H9 (cell line): ENCODE measurements around the gene LAMC1. TPM values are rescaled to one million over a fixed set of nuclear protein-coding genes. Genes with fewer than 3 reads are reported as not detected.

Experiments used
- DNase-seq: peaks from one replicate; pipeline ENCODE4 v3.0.0-alpha.2; 2017
- H2AFZ ChIP-seq: one replicate; pipeline ENCODE4 v1.6.1; 2013; ENCODE audit warnings: mild to moderate bottlenecking, low read length, control low read depth, moderate library complexity
- H2AK5ac ChIP-seq: 2 replicates; pipeline ENCODE4 v1.6.1; 2013; ENCODE audit warnings: low read length, control low read depth, mixed read lengths; ENCODE audit not compliant: insufficient read length
- H2BK120ac ChIP-seq: one replicate; pipeline ENCODE4 v1.6.1; 2013; ENCODE audit warnings: low read depth, mild to moderate bottlenecking, low read length, control low read depth, inconsistent platforms; ENCODE audit not compliant: poor library complexity, severe bottlenecking
- H2BK12ac ChIP-seq: 2 replicates; pipeline ENCODE4 v1.6.1; 2013; ENCODE audit warnings: low read length, control low read depth, mixed read lengths, low read depth; ENCODE audit not compliant: insufficient read length
- H2BK15ac ChIP-seq: 2 replicates; pipeline ENCODE4 v1.6.1; 2013; ENCODE audit warnings: low read depth, low read length, control low read depth
- H2BK20ac ChIP-seq: one replicate; pipeline ENCODE4 v1.6.1; 2013; ENCODE audit warnings: low read depth, mild to moderate bottlenecking, low read length, control low read depth, inconsistent platforms; ENCODE audit not compliant: poor library complexity, severe bottlenecking
- H2BK5ac ChIP-seq: 2 replicates; pipeline ENCODE4 v1.6.1; 2013; ENCODE audit warnings: low read length, control low read depth, mixed read lengths; ENCODE audit not compliant: insufficient read length
- H3K14ac ChIP-seq: 2 replicates; pipeline ENCODE4 v1.6.1; 2013; ENCODE audit warnings: low read length, control low read depth; ENCODE audit not compliant: insufficient read depth
- H3K18ac ChIP-seq: 2 replicates; pipeline ENCODE4 v1.6.1; 2013; ENCODE audit warnings: low read depth, mild to moderate bottlenecking, mixed read lengths, low read length, control low read depth; ENCODE audit not compliant: insufficient read length
- H3K23ac ChIP-seq: 2 replicates; pipeline ENCODE4 v1.6.1; 2013; ENCODE audit warnings: low read length, control low read depth, mixed read lengths, low read depth; ENCODE audit not compliant: insufficient read length
- H3K23me2 ChIP-seq: 2 replicates; pipeline ENCODE4 v1.6.1; 2013; ENCODE audit warnings: low read depth, mild to moderate bottlenecking, mixed read lengths, low read length, control low read depth; ENCODE audit not compliant: insufficient read length, poor library complexity, severe bottlenecking
- H3K27ac ChIP-seq: 2 replicates; pipeline ENCODE4 v1.5.1; 2013; ENCODE audit warnings: low read length, control low read depth, mixed read lengths, low read depth; ENCODE audit not compliant: insufficient read length
- H3K27me3 ChIP-seq: 2 replicates; pipeline ENCODE4 v1.6.1; 2013; ENCODE audit warnings: low read length, control low read depth, inconsistent platforms; ENCODE audit not compliant: insufficient read depth
- H3K4ac ChIP-seq: 2 replicates; pipeline ENCODE4 v1.6.1; 2013; ENCODE audit warnings: low read depth, mild to moderate bottlenecking, control low read depth, inconsistent platforms, low read length, moderate library complexity
- H3K4me1 ChIP-seq: 2 replicates; pipeline ENCODE4 v1.6.1; 2013; ENCODE audit warnings: low read length, control low read depth, inconsistent platforms; ENCODE audit not compliant: insufficient read depth
- H3K4me2 ChIP-seq: 2 replicates; pipeline ENCODE4 v1.6.1; 2013; ENCODE audit warnings: low read length, control low read depth, mixed read lengths; ENCODE audit not compliant: insufficient read length, insufficient read depth
- H3K56ac ChIP-seq: 2 replicates; pipeline ENCODE4 v1.6.1; 2013; ENCODE audit warnings: low read depth, mild to moderate bottlenecking, mixed read lengths, low read length, control low read depth; ENCODE audit not compliant: insufficient read length
- H3K79me1 ChIP-seq: 2 replicates; pipeline ENCODE4 v1.6.1; 2013; ENCODE audit warnings: low read depth, mild to moderate bottlenecking, moderate library complexity, low read length, control low read depth, inconsistent platforms; ENCODE audit not compliant: insufficient read depth, poor library complexity, severe bottlenecking
- H3K79me2 ChIP-seq: 2 replicates; pipeline ENCODE4 v1.6.1; 2013; ENCODE audit warnings: low read length, control low read depth, inconsistent platforms; ENCODE audit not compliant: insufficient read depth
- H3K9ac ChIP-seq: 2 replicates; pipeline ENCODE4 v1.6.1; 2013; ENCODE audit warnings: low read length, control low read depth, mixed read lengths; ENCODE audit not compliant: insufficient read length; ENCODE audit errors: extremely low read depth
- H3K9me3 ChIP-seq: one replicate; pipeline ENCODE4 v1.6.1; 2013; ENCODE audit warnings: low read depth, low read length, inconsistent platforms; ENCODE audit not compliant: control insufficient read depth
- H3T11ph ChIP-seq: one replicate; pipeline ENCODE4 v1.6.1; 2013; ENCODE audit warnings: mild to moderate bottlenecking, low read length, control low read depth, inconsistent platforms
- H4K20me1 ChIP-seq: one replicate; pipeline ENCODE4 v1.6.1; 2013; ENCODE audit not compliant: control insufficient read depth, insufficient read length, insufficient read depth
- H4K5ac ChIP-seq: 2 replicates; pipeline ENCODE4 v1.6.1; 2013; ENCODE audit warnings: low read depth, mild to moderate bottlenecking, mixed read lengths, low read length, control low read depth; ENCODE audit not compliant: insufficient read length
- H4K8ac ChIP-seq: replicated peaks from 2 replicates; pipeline ENCODE4 v1.6.1; 2013; ENCODE audit warnings: low read length, control low read depth, mixed read lengths, low read depth; ENCODE audit not compliant: insufficient read length
- H4K91ac ChIP-seq: 2 replicates; pipeline ENCODE4 v1.6.1; 2013; ENCODE audit warnings: low read depth, mild to moderate bottlenecking, moderate library complexity, mixed read lengths, low read length, control low read depth; ENCODE audit not compliant: insufficient read length
- H3K27ac Mint-ChIP-seq, 3 experiments: 2 replicates in 2 of 3; 3 replicates in 1 of 3; pipeline ENCODE4 v1.8.0; 2020 to 2021; ENCODE audit warnings: mixed read lengths in 3 of 3, mild to moderate bottlenecking in 1 of 3, moderate library complexity in 1 of 3
- H3K27me3 Mint-ChIP-seq: 2 replicates; pipeline ENCODE4 v1.8.0; 2021; ENCODE audit warnings: low read depth, mild to moderate bottlenecking, moderate library complexity, mixed read lengths
- H3K36me3 Mint-ChIP-seq, 3 experiments: 2 replicates in 2 of 3; 3 replicates in 1 of 3; pipeline ENCODE4 v1.8.0; 2020 to 2021; ENCODE audit warnings: low read depth in 3 of 3, mixed read lengths in 3 of 3; ENCODE audit not compliant: insufficient read depth in 1 of 3
- H3K4me1 Mint-ChIP-seq, 2 experiments: 2 replicates each; pipeline ENCODE4 v1.8.0; 2020; ENCODE audit warnings: mixed read lengths in 2 of 2
- H3K4me3 Mint-ChIP-seq, 2 experiments: 2 replicates in 1 of 2; 3 replicates in 1 of 2; pipeline ENCODE4 v1.8.0; 2020 to 2021; ENCODE audit warnings: mild to moderate bottlenecking in 2 of 2, mixed read lengths in 2 of 2, moderate library complexity in 1 of 2
- H3K9me3 Mint-ChIP-seq, 2 experiments: 2 replicates in 1 of 2; 3 replicates in 1 of 2; pipeline ENCODE4 v1.8.0; 2020; ENCODE audit warnings: mild to moderate bottlenecking in 2 of 2, mixed read lengths in 2 of 2, moderate library complexity in 1 of 2
- CTCF ChIP-seq: fragments of 200-600 bp; sonication (generic); conservative IDR thresholded peaks from 3 replicates; pipeline ENCODE4 v1.8.0; 2021; ENCODE audit warnings: antibody characterized with exemption, mild to moderate bottlenecking
- WGBS: extraction: QIAGEN DNeasy Blood & Tissue Kit; methylation state at CpG from one replicate; pipeline ENCODE4 v1.1.7; 2013; ENCODE audit warnings: missing lambda C conversion rate, low lambda C conversion rate, mixed read lengths; ENCODE audit not compliant: insufficient read length; ENCODE audit errors: extremely low coverage; 5-methylcytosine and 5-hydroxymethylcytosine counted together
- total RNA-seq: library from RNA; stranded (reverse); gene quantifications from 2 replicates; pipeline ENCODE4 v1.2.1, GENCODE V29; 2021

The LAMC1 gene
- total RNA-seq, 1 experiment from 2014 or later: 96.2 TPM

DNA sequence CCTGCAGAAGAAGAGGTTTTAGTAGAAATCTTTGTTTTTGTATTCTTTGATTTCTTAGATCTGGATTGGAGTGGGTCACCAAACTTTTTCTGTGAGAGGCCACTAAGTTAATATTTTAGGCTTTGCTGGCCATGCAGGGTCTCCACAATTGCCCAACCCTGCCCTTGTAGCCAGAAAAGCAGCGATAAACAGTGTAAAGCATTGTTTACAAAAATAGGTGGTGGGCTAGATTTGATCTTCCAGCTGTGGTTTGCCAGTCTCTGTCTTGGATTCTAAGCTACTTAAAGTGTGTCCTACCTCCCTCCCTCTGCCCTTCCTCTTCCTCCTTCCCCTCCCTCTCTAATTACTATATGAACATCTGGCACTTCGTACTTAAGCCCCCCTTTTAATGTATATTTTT is 68.0 kb downstream of the LAMC1 start:
- H3K27ac ChIP-seq: no peak overlapping the region
- H2AK5ac ChIP-seq: no peak overlapping the region
- H3K23ac ChIP-seq: no peak overlapping the region
- 0 out of 7 replicates have a peak, but pooled peaks cover 0 to 2% (median 0%) of the 10 kb centered on the region in 3 experiments for H3K36me3 Mint-ChIP-seq
- H3K27ac Mint-ChIP-seq: no peak overlapping the region
- no peak overlapping the region for H4K5ac ChIP-seq
- H3K14ac ChIP-seq: no peak overlapping the region
- H3K4me1 Mint-ChIP-seq: peaks cover 44 to 45% of the 10 kb centered on the region in 2 experiments
- TF ChIP-seq CTCF: no peak
- no peak overlapping the region for H4K8ac ChIP-seq
- H4K20me1 ChIP-seq: no peaks in the 10 kb centered on the region
- H3K23me2 ChIP-seq: no peaks in the 10 kb centered on the region
- no peak overlapping the region for H3K4me2 ChIP-seq
- no peak overlapping the region for H2BK15ac ChIP-seq
- H3K9me3 ChIP-seq: no peaks in the 10 kb centered on the region
- H2AFZ ChIP-seq: no peak overlapping the region
- DNase-seq: no peak
- H3K18ac ChIP-seq: no peak overlapping the region
- no peak overlapping the region for H3K9ac ChIP-seq
- no peak overlapping the region for H3K56ac ChIP-seq
- H3K4ac ChIP-seq: no peak overlapping the region
- H3K9me3 Mint-ChIP-seq: no peaks in the 10 kb centered on the region
- H3K79me1 ChIP-seq: no peaks in the 10 kb centered on the region
- H3K4me1 ChIP-seq: peaks cover 2% of the 10 kb centered on the region; the same call in 1 of the 2 replicates
- WGBS: no CpG with 5 or more reads among the region's 2 CpGs
- H3K4me3 Mint-ChIP-seq: no peak overlapping the region
- H3K79me2 ChIP-seq: peaks cover 2% of the 10 kb centered on the region; the same call in 1 of the 2 replicates
- H2BK20ac ChIP-seq: no peak overlapping the region
- no peak overlapping the region for H2BK120ac ChIP-seq
- no peak overlapping the region for H4K91ac ChIP-seq
- no peaks in the 10 kb centered on the region for H3K27me3 Mint-ChIP-seq
- no peak overlapping the region for H3T11ph ChIP-seq
- no peak overlapping the region for H2BK5ac ChIP-seq
- no peaks in the 10 kb centered on the region for H3K27me3 ChIP-seq
- no peak overlapping the region for H2BK12ac ChIP-seq
